Natural killer cell (primary cell): Measurements from ENCODE around the gene SYCE1. TPM values are rescaled to one million over a fixed set of nuclear protein-coding genes. Genes with fewer than 3 reads are reported as not detected.
"Not testable (repeated sequence)": the region's sequence is repeated elsewhere in the genome, so short reads cannot be mapped to it uniquely, and the experiment has no call there.

Experiments used
- ATAC-seq, 3 donors: fragments of 150-1000 bp in 2 of 3; fragments of 200-7000 bp in 1 of 3; cut with Tn5 transposase; 1 replicate in 1 of 3; 2 replicates in 2 of 3; pipeline ENCODE4 v1.10.0; 2021; ENCODE audit warnings: mild to moderate bottlenecking in 2 of 3, moderate library complexity in 2 of 3
- DNase-seq, 2 donors: peaks; one replicate each; pipeline versions ENCODE4 v3.0.0 to v3.0.0-alpha.2; 2013 to 2021; ENCODE audit warnings: mixed read lengths in 1 of 2
- H3K27ac ChIP-seq: one replicate; pipeline ENCODE4 v1.5.1; 2013; ENCODE audit warnings: mild to moderate bottlenecking, low read length
- H3K27me3 ChIP-seq: one replicate; pipeline ENCODE4 v1.6.1; 2013; ENCODE audit warnings: low read length; ENCODE audit not compliant: control insufficient read depth, insufficient read depth
- H3K36me3 ChIP-seq: one replicate; pipeline ENCODE4 v1.6.1; 2013; ENCODE audit warnings: low read length; ENCODE audit not compliant: control insufficient read depth, insufficient read depth
- H3K4me1 ChIP-seq: one replicate; pipeline ENCODE4 v1.6.1; 2013; ENCODE audit warnings: low read length; ENCODE audit not compliant: control insufficient read depth, insufficient read depth
- H3K4me3 ChIP-seq: one replicate; pipeline ENCODE4 v1.5.1; 2013; ENCODE audit warnings: low read length
- H3K9me3 ChIP-seq: one replicate; pipeline ENCODE4 v1.6.1; 2013; ENCODE audit warnings: low read length; ENCODE audit not compliant: control insufficient read depth, insufficient read depth
- H3K27ac Mint-ChIP-seq, 2 donors: one replicate each; pipeline ENCODE4 v1.8.0; 2022; ENCODE audit warnings: mild to moderate bottlenecking in 2 of 2, mixed read lengths in 2 of 2, moderate library complexity in 1 of 2
- H3K27me3 Mint-ChIP-seq, 2 donors: one replicate each; pipeline ENCODE4 v1.8.0; 2022; ENCODE audit warnings: low read depth in 2 of 2, mixed read lengths in 2 of 2
- H3K36me3 Mint-ChIP-seq: one replicate; pipeline ENCODE4 v1.8.0; 2022; ENCODE audit warnings: mixed read lengths
- H3K4me1 Mint-ChIP-seq, 2 donors: one replicate each; pipeline ENCODE4 v1.8.0; 2022; ENCODE audit warnings: mixed read lengths in 2 of 2
- H3K4me3 Mint-ChIP-seq: one replicate; pipeline ENCODE4 v1.8.0; 2022; ENCODE audit warnings: mild to moderate bottlenecking, moderate library complexity, mixed read lengths
- H3K9me3 Mint-ChIP-seq, 2 donors: one replicate each; pipeline ENCODE4 v1.8.0; 2022; ENCODE audit warnings: mixed read lengths in 2 of 2
- WGBS: methylation state at CpG from one replicate; pipeline ENCODE4 v1.1.7; 2013; ENCODE audit warnings: missing lambda C conversion rate; ENCODE audit not compliant: insufficient coverage; 5-methylcytosine and 5-hydroxymethylcytosine counted together
- intact Hi-C: fragments of 100-400 bp; cut with micrococcal nuclease; formaldehyde crosslinking; loops from one replicate; pipeline ENCODE4 v1.14.2; 2022
- total RNA-seq, 4 donors: library from RNA; stranded (reverse); fragments of 120-200 nt in 1 of 4; gene quantifications; one replicate each; pipeline versions ENCODE4 v1.2.3 to v1.2.4, GENCODE V29; 2013 to 2022
- TF ChIP-seq, protein P1 (sequence below): fragments of 200-600 bp; IDR thresholded peaks from one replicate; pipeline ENCODE4 v1.8.0; 2022; ENCODE audit warnings: antibody characterized with exemption

The SYCE1 gene
- total RNA-seq, 3 donors from 2014 or later (not counting 1 experiment from before 2014, with no cell fraction given): 0.82 TPM; not detected in 2

DNA sequence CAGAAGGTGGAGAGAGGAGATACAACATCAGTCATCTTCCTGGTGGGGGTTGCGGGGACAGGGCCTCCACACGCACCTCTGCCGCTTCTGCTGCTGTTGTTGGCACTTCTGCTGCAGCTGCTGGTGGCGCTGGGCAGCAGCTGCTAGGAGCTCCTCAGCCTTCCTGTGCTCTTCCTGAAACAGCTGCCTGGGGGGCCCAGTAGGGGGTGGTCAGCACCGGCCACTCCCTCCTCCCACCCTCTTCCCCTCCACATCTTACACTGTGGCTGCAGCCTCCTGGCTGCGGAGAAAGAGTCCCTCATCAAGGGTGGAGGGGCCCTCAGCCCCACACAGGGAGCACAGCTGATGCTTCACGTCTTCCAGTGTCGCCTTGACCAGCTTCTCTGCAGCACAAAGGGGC, 9.9 kb downstream of the SYCE1 start:
- H3K27ac Mint-ChIP-seq: no peak overlapping the region
- no peak for ATAC-seq
- no peaks in the 10 kb centered on the region for H3K36me3 Mint-ChIP-seq

DNA sequence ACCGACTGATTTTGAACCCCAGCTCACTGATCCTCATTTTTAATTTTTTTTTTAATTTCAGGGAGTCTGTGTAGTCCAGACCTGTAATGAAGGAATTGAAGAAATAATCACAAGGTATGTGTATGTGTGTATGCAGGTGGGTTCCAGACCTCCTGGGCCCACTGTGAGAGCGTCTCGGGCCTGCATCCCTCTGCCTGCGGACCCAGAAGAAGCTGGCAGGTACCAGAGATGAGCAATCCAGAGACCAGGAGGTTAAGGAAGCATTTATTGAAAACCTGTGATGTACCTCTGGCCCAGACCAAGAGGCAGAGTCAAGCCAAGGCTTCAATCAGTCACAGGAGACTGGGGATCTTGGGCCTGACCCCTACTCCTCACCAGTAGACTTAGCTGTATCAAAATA, 10.8 kb downstream of the SYCE1 start:
- Histone ChIP-seq H3K27me3 (no peaks in the 10 kb centered on the region), H3K27ac (no peak overlapping the region), H3K4me1 (no peaks in the 10 kb centered on the region), H3K4me3 (no peak overlapping the region), H3K9me3 (no peaks in the 10 kb centered on the region), H3K36me3 (no peaks in the 10 kb centered on the region)
- DNase-seq: no peak
- intact Hi-C loops: no loop called here
- TF ChIP-seq, protein P1, sequence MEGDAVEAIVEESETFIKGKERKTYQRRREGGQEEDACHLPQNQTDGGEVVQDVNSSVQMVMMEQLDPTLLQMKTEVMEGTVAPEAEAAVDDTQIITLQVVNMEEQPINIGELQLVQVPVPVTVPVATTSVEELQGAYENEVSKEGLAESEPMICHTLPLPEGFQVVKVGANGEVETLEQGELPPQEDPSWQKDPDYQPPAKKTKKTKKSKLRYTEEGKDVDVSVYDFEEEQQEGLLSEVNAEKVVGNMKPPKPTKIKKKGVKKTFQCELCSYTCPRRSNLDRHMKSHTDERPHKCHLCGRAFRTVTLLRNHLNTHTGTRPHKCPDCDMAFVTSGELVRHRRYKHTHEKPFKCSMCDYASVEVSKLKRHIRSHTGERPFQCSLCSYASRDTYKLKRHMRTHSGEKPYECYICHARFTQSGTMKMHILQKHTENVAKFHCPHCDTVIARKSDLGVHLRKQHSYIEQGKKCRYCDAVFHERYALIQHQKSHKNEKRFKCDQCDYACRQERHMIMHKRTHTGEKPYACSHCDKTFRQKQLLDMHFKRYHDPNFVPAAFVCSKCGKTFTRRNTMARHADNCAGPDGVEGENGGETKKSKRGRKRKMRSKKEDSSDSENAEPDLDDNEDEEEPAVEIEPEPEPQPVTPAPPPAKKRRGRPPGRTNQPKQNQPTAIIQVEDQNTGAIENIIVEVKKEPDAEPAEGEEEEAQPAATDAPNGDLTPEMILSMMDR: no peak
- no peak for ATAC-seq
- Mint-ChIP-seq H3K36me3 (no peaks in the 10 kb centered on the region), H3K4me1 (no peaks in the 10 kb centered on the region), H3K27me3 (peaks cover 14 to 62% of the 10 kb centered on the region in 2 donors), H3K9me3 (no peaks in the 10 kb centered on the region), H3K27ac (no peak overlapping the region), H3K4me3 (no peak overlapping the region)
- 87% methylated on average over 4 of the region's 4 CpGs for WGBS

More for the DNA sequence above, 9.9 kb downstream of the SYCE1 start:
- H3K9me3 ChIP-seq: no peaks in the 10 kb centered on the region
- no peaks in the 10 kb centered on the region for H3K36me3 ChIP-seq
- H3K9me3 Mint-ChIP-seq: no peaks in the 10 kb centered on the region
- no peaks in the 10 kb centered on the region for H3K4me1 ChIP-seq
- DNase-seq: no peak
- no peaks in the 10 kb centered on the region for H3K27me3 ChIP-seq
- no peak overlapping the region for H3K4me3 ChIP-seq
- WGBS: 55% methylated on average over 8 of the region's 8 CpGs
- H3K27me3 Mint-ChIP-seq: peaks cover 14 to 53% of the 10 kb centered on the region in 2 donors
- no peaks in the 10 kb centered on the region for H3K4me1 Mint-ChIP-seq
- no peak overlapping the region for H3K4me3 Mint-ChIP-seq
- TF ChIP-seq, protein P1: no peak
- intact Hi-C loops: no loop called here
- no peak overlapping the region for H3K27ac ChIP-seq

DNA sequence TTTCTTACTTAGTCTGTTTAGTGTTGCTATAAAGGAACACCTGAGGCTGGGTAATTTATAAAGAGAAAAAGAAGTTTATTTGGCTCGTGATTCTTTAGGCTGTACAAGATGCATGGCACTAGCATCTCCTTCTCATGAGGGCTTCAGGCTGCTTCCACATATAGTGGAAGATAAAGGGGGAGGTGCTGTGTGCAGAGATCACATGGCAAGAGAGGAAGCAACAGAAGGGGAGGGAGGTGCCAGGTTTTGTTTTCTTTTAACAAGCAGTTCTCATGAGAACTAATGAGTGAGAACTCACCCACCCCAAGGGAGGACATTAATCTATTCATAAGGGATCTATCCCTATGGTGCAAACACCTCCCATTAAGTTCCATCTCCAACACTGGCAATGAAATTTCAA, 20.9 kb downstream of the SYCE1 start:
- Histone ChIP-seq H3K4me3 (no peak overlapping the region), H3K36me3 (no peaks in the 10 kb centered on the region), H3K4me1 (no peaks in the 10 kb centered on the region), H3K27me3 (no peaks in the 10 kb centered on the region), H3K27ac (no peak overlapping the region), H3K9me3 (no peaks in the 10 kb centered on the region)
- Mint-ChIP-seq H3K36me3 (peaks cover 11% of the 10 kb centered on the region), H3K4me3 (no peak overlapping the region), H3K27me3 (peaks cover 16 to 19% of the 10 kb centered on the region in 2 donors), H3K27ac (no peak overlapping the region), H3K9me3 (peaks cover 3 to 8% of the 10 kb centered on the region in 2 donors), H3K4me1 (peaks cover 5 to 6% of the 10 kb centered on the region in 2 donors)
- intact Hi-C loops: no loop called here
- DNase-seq (no peak), ATAC-seq (no peak)
- TF ChIP-seq, protein P1: no peak
- 71% methylated on average over 1 of the region's 1 CpG for WGBS

DNA sequence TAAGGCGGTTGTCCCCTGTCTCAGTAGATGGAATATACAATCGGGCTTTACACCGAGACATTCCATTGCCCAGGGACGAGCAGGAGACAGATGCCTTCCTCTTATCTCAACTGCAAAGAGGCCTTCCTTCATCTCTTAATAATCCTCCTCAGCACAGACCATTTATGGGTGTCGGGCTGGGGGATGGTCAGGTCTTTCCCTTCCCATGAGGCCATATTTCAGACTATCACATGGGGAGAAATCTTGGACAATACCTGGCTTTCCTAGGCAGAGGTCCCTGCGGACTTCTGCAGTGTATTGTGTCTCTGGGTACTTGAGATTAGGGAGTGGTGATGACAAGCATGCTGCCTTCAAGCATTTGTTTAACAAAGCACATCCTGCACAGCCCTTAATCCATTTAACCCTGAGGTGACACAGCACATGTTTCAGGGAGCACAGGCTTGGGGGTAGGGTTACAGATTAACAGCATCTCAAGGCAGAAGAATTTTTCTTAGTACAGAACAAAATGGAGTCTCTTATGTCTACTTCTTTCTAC, 23.9 kb downstream of the SYCE1 start:
- H3K4me3 ChIP-seq, H3K36me3 ChIP-seq, H3K9me3 Mint-ChIP-seq, intact Hi-C loops, H3K36me3 Mint-ChIP-seq, H3K27ac ChIP-seq, H3K4me1 Mint-ChIP-seq, DNase-seq, H3K9me3 ChIP-seq, H3K4me1 ChIP-seq, H3K4me3 Mint-ChIP-seq, ATAC-seq, H3K27me3 Mint-ChIP-seq, H3K27ac Mint-ChIP-seq, H3K27me3 ChIP-seq: not testable (repeated sequence)
- WGBS: 85% methylated on average over 5 of the region's 6 CpGs
